ENCODE results near the gene CARD6. TPM values are rescaled to one million over a fixed set of nuclear protein-coding genes. Genes with fewer than 3 reads are reported as not detected.

CARD6 gene
- total and polyA plus RNA-seq, 9 of the 15 experiments (the other 6 are each of a cell fraction or from before 2014, with no cell fraction given) = 3.5 to 8.3 (median 5.9) TPM

DNA sequence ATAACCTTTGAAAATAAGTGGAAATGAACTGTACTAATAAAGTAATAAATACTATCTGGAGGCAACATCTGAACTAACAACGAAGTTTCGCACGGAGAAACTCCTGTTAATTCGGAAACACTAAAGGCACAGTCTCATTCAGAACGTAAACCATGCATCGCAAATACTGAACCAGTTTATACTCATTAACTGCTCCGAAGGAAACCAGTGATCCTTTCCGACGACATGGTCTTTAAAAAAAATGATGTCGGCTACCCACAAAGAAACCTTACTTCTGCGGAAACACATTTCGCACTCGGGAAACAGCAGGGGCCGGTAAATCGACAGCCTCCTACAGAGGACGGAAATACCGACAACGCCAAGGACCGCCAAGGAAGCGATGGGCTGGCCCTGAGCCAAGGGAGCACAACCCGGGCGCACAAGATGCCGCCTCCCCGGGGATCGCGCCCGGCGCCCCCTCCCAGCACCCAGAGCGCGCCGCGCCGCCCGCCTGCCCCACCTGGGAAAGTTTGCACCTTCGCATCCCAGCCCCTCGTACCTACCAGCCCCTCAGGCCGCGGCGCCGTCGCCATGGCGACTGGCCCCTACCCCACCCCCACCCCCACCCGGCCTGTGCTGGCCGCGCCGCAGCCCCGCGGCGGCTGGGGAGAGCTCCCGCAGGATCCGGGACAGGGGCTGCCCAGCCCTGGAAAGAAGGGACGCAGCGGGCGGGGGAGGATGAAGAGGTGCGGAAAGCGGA, 43.7 kb upstream of the CARD6 start:
- peak; percentile 61 for FAIRE-seq
- peak in 1 of 2 experiments; percentile 49; a peak in 2 of 4 replicates for TF ChIP-seq SIN3A (IDR thresholded peaks at IDR 0.05; ENCODE audit: borderline replicate concordance in 2 of 2, control insufficient read depth in 1 of 2, low read depth in 2 of 2, low read length in 2 of 2)
- no peak for TF ChIP-seq RFX5 (IDR thresholded peaks at IDR 0.05; ENCODE audit: low read depth, low read length)
- TF ChIP-seq ZNF347 (CRISPR knock-in tag; IDR thresholded peaks at IDR 0.05; ENCODE audit: low read depth) = no peak
- TF ChIP-seq, protein P1, sequence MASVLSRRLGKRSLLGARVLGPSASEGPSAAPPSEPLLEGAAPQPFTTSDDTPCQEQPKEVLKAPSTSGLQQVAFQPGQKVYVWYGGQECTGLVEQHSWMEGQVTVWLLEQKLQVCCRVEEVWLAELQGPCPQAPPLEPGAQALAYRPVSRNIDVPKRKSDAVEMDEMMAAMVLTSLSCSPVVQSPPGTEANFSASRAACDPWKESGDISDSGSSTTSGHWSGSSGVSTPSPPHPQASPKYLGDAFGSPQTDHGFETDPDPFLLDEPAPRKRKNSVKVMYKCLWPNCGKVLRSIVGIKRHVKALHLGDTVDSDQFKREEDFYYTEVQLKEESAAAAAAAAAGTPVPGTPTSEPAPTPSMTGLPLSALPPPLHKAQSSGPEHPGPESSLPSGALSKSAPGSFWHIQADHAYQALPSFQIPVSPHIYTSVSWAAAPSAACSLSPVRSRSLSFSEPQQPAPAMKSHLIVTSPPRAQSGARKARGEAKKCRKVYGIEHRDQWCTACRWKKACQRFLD (CRISPR knock-in tag; IDR thresholded peaks at IDR 0.05) = peak; percentile 86; the same call in 1 of the 2 replicates
- TF ChIP-seq RCOR1 (IDR thresholded peaks at IDR 0.05; ENCODE audit: borderline replicate concordance in 1 of 2, low read depth in 2 of 2, low read length in 2 of 2) = peak in 1 of 2 experiments; percentile 55; a peak in 1 of 4 replicates
- no peak for TF ChIP-seq ZNF146 (CRISPR knock-in tag; IDR thresholded peaks at IDR 0.05; ENCODE audit: unreplicated experiment)
- TF ChIP-seq SAP30 (IDR thresholded peaks at IDR 0.05; ENCODE audit: borderline replicate concordance, insufficient read depth, low read depth, low read length, poor library complexity, severe bottlenecking) = peak; percentile 5
- peak; percentile 90 for TF ChIP-seq ZNF263 (CRISPR knock-in tag; IDR thresholded peaks at IDR 0.05; ENCODE audit: borderline replicate concordance)
- peak; percentile 21 to 59; a peak in 1 of 4 replicates for TF ChIP-seq ETV6 (IDR thresholded peaks at IDR 0.05; ENCODE audit: borderline replicate concordance in 1 of 2, low read depth in 2 of 2, low read length in 1 of 2)
- TF ChIP-seq ETV6 (CRISPR knock-in tag; IDR thresholded peaks at IDR 0.05; ENCODE audit: borderline replicate concordance) = no peak
- no peak for TF ChIP-seq ZNF507 (tag; conservative IDR thresholded peaks at IDR 0.05)
- TF ChIP-seq USF1 (CRISPR knock-in tag; IDR thresholded peaks at IDR 0.05) = no peak
- 0 out of 2 replicates have a peak, but pooled peaks have one; percentile 18 for TF ChIP-seq NBN (IDR thresholded peaks at IDR 0.05; ENCODE audit: low read depth)
- 0 out of 2 replicates have a peak, but pooled peaks have one; percentile 5 for TF ChIP-seq ETV1 (tag; conservative IDR thresholded peaks at IDR 0.05; ENCODE audit: low read depth)
- peak in 1 of 2 experiments; percentile 45; a peak in 1 of 4 replicates for TF ChIP-seq KDM1A (IDR thresholded peaks at IDR 0.05)
- peak; percentile 63; the same call in 1 of the 2 replicates for TF ChIP-seq ZBTB7A (IDR thresholded peaks at IDR 0.05; ENCODE audit: borderline replicate concordance, control insufficient read depth, low read depth, low read length)
- TF ChIP-seq MAX (CRISPR knock-in tag; IDR thresholded peaks at IDR 0.05) = 0 out of 2 replicates have a peak, but pooled peaks have one; percentile 44
- peak; percentile 76 for TF ChIP-seq GTF2E2 (tag; IDR thresholded peaks at IDR 0.05)

More for the DNA sequence above, 43.7 kb upstream of the CARD6 start:
- H3K9me3 ChIP-seq (replicated peaks; ENCODE audit: control insufficient read depth, insufficient read depth, low read depth, low read length) = no peaks in the 10 kb centered on the region
- intact Hi-C loops (cut with micrococcal nuclease) = loop anchor here (1.0 kb wide), 2 partner anchors 38 to 41 kb away; partner anchors contain the start of gene RPL37
- peaks cover 18% of the 10 kb centered on the region; the same call in 2 of the 3 replicates for H3K36me3 ChIP-seq (ENCODE audit: control insufficient read depth, insufficient read depth, low read length)
- POLR2A ChIA-PET = interaction anchor here (0.6 to 1.7 kb wide), 7 partner anchors 11 to 55 kb away, joined by 3 to 7 read pairs (median 3); no protein-coding TSS in a partner anchor
- H3K9ac ChIP-seq (ENCODE audit: insufficient read depth in 1 of 2, low read depth in 2 of 2, low read length in 2 of 2) = peak overlapping the region; percentile 84 to 97
- peak overlapping the region; percentile 94 for H3K4me3 ChIP-seq
- CTCF ChIA-PET (ENCODE audit: low intra/inter-chr PET ratio) = interaction anchor here (1.8 kb wide), 1 partner anchor 82 kb away, joined by 3 read pairs; no protein-coding TSS in a partner anchor
- peak overlapping the region; percentile 92 for H3K27ac ChIP-seq (ENCODE audit: extremely low read depth, low read depth, low read length)
- no peaks in the 10 kb centered on the region for H3K27me3 ChIP-seq (ENCODE audit: control insufficient read depth in 2 of 2, insufficient read depth in 2 of 2, low read length in 2 of 2)
- DNase-seq (ENCODE audit: extremely low read depth in 1 of 4, low spot score in 3 of 4) (peak; percentile 81 to 91 (median 84)), ATAC-seq (peak; percentile 67)
- peaks cover 4% of the 10 kb centered on the region for H4K20me1 ChIP-seq (replicated peaks; ENCODE audit: control insufficient read depth, insufficient read depth, low read length)
- no peaks in the 10 kb centered on the region for H3K9me1 ChIP-seq (ENCODE audit: control insufficient read depth, insufficient read depth, low read length)
- in situ Hi-C loops (cut with MboI) = no loop called here
- under 1% methylated on average over 49 of the region's 56 CpGs for WGBS (ENCODE audit: insufficient coverage, low coverage, missing lambda C conversion rate)
- H3K4me1 ChIP-seq (replicated peaks in 1 of 2; ENCODE audit: control insufficient read depth in 2 of 2, insufficient read depth in 2 of 2, low read length in 2 of 2) = peaks cover 23 to 32% of the 10 kb centered on the region in 2 experiments; a peak in 4 of 5 replicates
- peaks cover 76% of the 10 kb centered on the region for H3K79me2 ChIP-seq (ENCODE audit: control insufficient read depth, insufficient read depth, low read length)
- peak overlapping the region; percentile 95 for H2AFZ ChIP-seq (ENCODE audit: low read depth, low read length)
- peak overlapping the region; percentile 93 for H3K4me2 ChIP-seq (ENCODE audit: insufficient read depth, low read length)
- BruUV-seq (replicated peaks) = TSS peak; percentile 45
